ENCODE results near the gene SECTM1.

SECTM1 gene

GRCh38 chr17:82281076-82281475 is 52.5 kb downstream of the SECTM1 start:
- TF ChIP-seq ESRRG (CRISPR knock-in tag; IDR thresholded peaks at IDR 0.05) (no peak), ZNF565 (CRISPR knock-in tag; conservative IDR thresholded peaks at IDR 0.05; ENCODE audit: low read depth) (no peak), PPARA (CRISPR knock-in tag; IDR thresholded peaks at IDR 0.05; ENCODE audit: borderline replicate concordance) (no peak), BACH2 (CRISPR knock-in tag; IDR thresholded peaks at IDR 0.05; ENCODE audit: borderline replicate concordance) (no peak)
- TF ChIP-seq, protein P1, sequence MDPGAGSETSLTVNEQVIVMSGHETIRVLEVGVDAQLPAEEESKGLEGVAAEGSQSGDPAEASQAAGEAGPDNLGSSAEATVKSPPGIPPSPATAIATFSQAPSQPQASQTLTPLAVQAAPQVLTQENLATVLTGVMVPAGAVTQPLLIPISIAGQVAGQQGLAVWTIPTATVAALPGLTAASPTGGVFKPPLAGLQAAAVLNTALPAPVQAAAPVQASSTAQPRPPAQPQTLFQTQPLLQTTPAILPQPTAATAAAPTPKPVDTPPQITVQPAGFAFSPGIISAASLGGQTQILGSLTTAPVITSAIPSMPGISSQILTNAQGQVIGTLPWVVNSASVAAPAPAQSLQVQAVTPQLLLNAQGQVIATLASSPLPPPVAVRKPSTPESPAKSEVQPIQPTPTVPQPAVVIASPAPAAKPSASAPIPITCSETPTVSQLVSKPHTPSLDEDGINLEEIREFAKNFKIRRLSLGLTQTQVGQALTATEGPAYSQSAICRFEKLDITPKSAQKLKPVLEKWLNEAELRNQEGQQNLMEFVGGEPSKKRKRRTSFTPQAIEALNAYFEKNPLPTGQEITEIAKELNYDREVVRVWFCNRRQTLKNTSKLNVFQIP (CRISPR knock-in tag; IDR thresholded peaks at IDR 0.05; ENCODE audit: borderline replicate concordance, low read depth): no peak
- no peak for ATAC-seq

GRCh38 chr17:82280537-82280936 is 53.0 kb downstream of the SECTM1 start:
- no peak for TF ChIP-seq CSRNP3 (CRISPR knock-in tag; IDR thresholded peaks at IDR 0.05)
- TF ChIP-seq ZNF8 (CRISPR knock-in tag; IDR thresholded peaks at IDR 0.05): no peak
- no peak for TF ChIP-seq TSHZ2 (CRISPR knock-in tag; IDR thresholded peaks at IDR 0.05)
- TF ChIP-seq, protein P2, sequence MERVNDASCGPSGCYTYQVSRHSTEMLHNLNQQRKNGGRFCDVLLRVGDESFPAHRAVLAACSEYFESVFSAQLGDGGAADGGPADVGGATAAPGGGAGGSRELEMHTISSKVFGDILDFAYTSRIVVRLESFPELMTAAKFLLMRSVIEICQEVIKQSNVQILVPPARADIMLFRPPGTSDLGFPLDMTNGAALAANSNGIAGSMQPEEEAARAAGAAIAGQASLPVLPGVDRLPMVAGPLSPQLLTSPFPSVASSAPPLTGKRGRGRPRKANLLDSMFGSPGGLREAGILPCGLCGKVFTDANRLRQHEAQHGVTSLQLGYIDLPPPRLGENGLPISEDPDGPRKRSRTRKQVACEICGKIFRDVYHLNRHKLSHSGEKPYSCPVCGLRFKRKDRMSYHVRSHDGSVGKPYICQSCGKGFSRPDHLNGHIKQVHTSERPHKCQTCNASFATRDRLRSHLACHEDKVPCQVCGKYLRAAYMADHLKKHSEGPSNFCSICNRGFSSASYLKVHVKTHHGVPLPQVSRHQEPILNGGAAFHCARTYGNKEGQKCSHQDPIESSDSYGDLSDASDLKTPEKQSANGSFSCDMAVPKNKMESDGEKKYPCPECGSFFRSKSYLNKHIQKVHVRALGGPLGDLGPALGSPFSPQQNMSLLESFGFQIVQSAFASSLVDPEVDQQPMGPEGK (CRISPR knock-in tag; IDR thresholded peaks at IDR 0.05; ENCODE audit: borderline replicate concordance): no peak
- TF ChIP-seq, protein P3, sequence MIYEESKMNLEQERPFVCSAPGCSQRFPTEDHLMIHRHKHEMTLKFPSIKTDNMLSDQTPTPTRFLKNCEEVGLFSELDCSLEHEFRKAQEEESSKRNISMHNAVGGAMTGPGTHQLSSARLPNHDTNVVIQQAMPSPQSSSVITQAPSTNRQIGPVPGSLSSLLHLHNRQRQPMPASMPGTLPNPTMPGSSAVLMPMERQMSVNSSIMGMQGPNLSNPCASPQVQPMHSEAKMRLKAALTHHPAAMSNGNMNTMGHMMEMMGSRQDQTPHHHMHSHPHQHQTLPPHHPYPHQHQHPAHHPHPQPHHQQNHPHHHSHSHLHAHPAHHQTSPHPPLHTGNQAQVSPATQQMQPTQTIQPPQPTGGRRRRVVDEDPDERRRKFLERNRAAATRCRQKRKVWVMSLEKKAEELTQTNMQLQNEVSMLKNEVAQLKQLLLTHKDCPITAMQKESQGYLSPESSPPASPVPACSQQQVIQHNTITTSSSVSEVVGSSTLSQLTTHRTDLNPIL (CRISPR knock-in tag; IDR thresholded peaks at IDR 0.05; ENCODE audit: low read depth): no peak
- no peak for TF ChIP-seq ZC3H10 (CRISPR knock-in tag; IDR thresholded peaks at IDR 0.05)
- no peak for TF ChIP-seq BACH2 (CRISPR knock-in tag; IDR thresholded peaks at IDR 0.05; ENCODE audit: borderline replicate concordance)
- no peak for ATAC-seq

DNA sequence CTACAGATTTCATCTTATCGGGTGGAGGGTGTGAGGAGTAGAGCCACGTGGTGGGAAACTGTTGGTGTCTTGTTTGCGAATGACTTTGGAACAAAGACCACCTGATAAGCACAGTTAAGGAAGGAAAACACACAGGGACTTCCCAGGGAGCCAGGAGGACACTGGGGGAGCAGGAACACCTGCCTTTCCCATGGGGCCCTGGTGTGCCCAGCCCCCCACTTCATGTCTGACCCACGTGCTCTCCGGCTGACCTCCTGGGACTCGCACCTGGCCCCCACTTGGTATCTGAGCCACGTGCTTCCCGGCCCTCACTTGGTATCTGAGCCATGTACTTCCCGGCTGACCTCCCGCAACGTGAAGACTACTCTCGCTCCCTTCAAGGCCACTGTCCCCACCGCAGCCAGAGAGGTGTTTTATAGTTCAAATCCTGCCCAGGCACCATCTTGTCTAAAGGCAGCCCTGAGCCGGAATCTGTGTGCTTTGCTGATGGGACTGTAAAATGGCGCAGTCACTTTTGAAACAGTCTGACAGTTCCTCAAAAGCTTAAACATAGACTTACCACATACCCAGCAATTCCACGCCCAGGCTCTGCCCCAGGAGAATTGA is 54.7 kb downstream of the SECTM1 start:
- TF ChIP-seq ZNF565 (CRISPR knock-in tag; conservative IDR thresholded peaks at IDR 0.05; ENCODE audit: low read depth) (no peak), GLIS3 (CRISPR knock-in tag; IDR thresholded peaks at IDR 0.05) (no peak), BACH2 (CRISPR knock-in tag; IDR thresholded peaks at IDR 0.05; ENCODE audit: borderline replicate concordance) (no peak), PPARA (CRISPR knock-in tag; IDR thresholded peaks at IDR 0.05; ENCODE audit: borderline replicate concordance) (no peak), OSR1 (CRISPR knock-in tag; IDR thresholded peaks at IDR 0.05) (no peak), RARB (CRISPR knock-in tag; IDR thresholded peaks at IDR 0.05) (no peak), ZC3H10 (CRISPR knock-in tag; IDR thresholded peaks at IDR 0.05) (no peak), ESRRG (CRISPR knock-in tag; IDR thresholded peaks at IDR 0.05) (no peak)
- TF ChIP-seq, protein P2 (CRISPR knock-in tag; IDR thresholded peaks at IDR 0.05; ENCODE audit: borderline replicate concordance): no peak
- no peak for ATAC-seq

- TF ChIP-seq ZNF70 (CRISPR knock-in tag; IDR thresholded peaks at IDR 0.05): no peak
- no peak for TF ChIP-seq CSDC2 (CRISPR knock-in tag; IDR thresholded peaks at IDR 0.05)
- TF ChIP-seq, protein P2 (CRISPR knock-in tag; IDR thresholded peaks at IDR 0.05; ENCODE audit: borderline replicate concordance): no peak
- no peak for TF ChIP-seq GLIS3 (CRISPR knock-in tag; IDR thresholded peaks at IDR 0.05)
- no peak for TF ChIP-seq PPARA (CRISPR knock-in tag; IDR thresholded peaks at IDR 0.05; ENCODE audit: borderline replicate concordance)
- no peak for TF ChIP-seq TSHZ2 (CRISPR knock-in tag; IDR thresholded peaks at IDR 0.05)
- TF ChIP-seq RARB (CRISPR knock-in tag; IDR thresholded peaks at IDR 0.05): no peak
- no peak for ATAC-seq
Measured at GRCh38 chr17:82278308-82278707, 55.3 kb downstream of the SECTM1 start.
